ENCODE measurements around the gene CALN1.

Gene CALN1

DNA sequence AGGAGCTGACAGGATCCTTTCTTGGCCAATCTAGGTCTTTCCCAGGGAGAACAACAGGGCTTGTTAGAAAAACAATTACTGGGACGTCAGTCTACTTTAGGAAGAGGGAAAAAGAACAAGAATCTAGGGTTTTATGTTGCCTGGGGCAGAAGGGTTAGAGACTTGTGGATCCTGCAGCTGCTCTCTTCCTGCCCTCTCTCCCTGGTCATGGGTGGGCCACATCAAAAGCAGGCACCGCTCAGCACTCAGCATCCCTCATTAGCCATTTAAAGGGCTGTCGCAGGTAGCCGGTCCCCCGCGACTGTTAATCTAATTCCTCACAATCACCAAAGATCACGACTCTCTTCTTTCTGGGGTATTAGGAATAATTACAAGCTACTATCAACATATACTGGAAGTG, 631.9 kb downstream of the CALN1 start:
- Histone ChIP-seq H3F3A (ENCODE audit: insufficient read depth, low read length) (no peaks in the 10 kb centered on the region), H3K4me3 (ENCODE audit: low read depth, low read length, poor library complexity, severe bottlenecking) (no peak overlapping the region), H3K79me2 (ENCODE audit: insufficient read depth, low read length) (no peaks in the 10 kb centered on the region), H3K9me3 (ENCODE audit: low read length) (no peaks in the 10 kb centered on the region), H3K36me3 (ENCODE audit: insufficient read depth, low read length) (no peaks in the 10 kb centered on the region), H3K27ac (ENCODE audit: low read depth, low read length, poor library complexity, severe bottlenecking) (no peak overlapping the region), H2AFZ (ENCODE audit: low read length) (no peak overlapping the region), H3K4me1 (ENCODE audit: insufficient read depth, low read length, severe bottlenecking) (no peaks in the 10 kb centered on the region), H3K9ac (ENCODE audit: low read length) (no peak overlapping the region), H4K20me1 (ENCODE audit: insufficient read depth, low read length) (no peaks in the 10 kb centered on the region), H3K9me2 (ENCODE audit: low read depth, low read length) (no peaks in the 10 kb centered on the region), H3K27me3 (ENCODE audit: insufficient read depth, low read length) (no peaks in the 10 kb centered on the region), H3K4me2 (ENCODE audit: low read length) (no peak overlapping the region)
- TF ChIP-seq, protein P1, sequence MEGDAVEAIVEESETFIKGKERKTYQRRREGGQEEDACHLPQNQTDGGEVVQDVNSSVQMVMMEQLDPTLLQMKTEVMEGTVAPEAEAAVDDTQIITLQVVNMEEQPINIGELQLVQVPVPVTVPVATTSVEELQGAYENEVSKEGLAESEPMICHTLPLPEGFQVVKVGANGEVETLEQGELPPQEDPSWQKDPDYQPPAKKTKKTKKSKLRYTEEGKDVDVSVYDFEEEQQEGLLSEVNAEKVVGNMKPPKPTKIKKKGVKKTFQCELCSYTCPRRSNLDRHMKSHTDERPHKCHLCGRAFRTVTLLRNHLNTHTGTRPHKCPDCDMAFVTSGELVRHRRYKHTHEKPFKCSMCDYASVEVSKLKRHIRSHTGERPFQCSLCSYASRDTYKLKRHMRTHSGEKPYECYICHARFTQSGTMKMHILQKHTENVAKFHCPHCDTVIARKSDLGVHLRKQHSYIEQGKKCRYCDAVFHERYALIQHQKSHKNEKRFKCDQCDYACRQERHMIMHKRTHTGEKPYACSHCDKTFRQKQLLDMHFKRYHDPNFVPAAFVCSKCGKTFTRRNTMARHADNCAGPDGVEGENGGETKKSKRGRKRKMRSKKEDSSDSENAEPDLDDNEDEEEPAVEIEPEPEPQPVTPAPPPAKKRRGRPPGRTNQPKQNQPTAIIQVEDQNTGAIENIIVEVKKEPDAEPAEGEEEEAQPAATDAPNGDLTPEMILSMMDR (IDR thresholded peaks at IDR 0.05; ENCODE audit: low read length), result no peak
- TF ChIP-seq EZH2 (IDR thresholded peaks at IDR 0.05; ENCODE audit: borderline replicate concordance, low read length), result no peak

DNA sequence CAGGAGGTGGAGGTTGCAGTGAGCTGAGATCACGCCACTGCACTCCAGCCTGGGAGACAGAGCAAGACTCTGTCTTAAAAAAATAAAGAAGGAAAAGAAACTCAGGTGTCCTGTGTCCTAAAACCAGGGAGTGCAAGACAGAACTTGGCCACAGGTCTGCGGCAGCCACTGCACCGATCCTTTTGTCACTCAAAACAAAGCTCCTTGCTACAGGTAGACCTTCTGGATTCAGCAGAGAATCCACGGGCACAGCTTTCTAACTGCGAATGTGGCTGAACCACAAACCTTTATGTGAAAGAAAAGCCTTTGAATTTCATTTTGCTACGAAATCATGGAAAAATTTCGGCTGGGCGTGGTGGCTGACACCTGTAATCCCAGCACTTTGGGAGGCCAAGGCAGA, 634.9 kb downstream of the CALN1 start:
- Histone ChIP-seq H4K20me1 (ENCODE audit: insufficient read depth, low read length) (no peaks in the 10 kb centered on the region), H3K27ac (ENCODE audit: low read depth, low read length, poor library complexity, severe bottlenecking) (no peak overlapping the region), H3K4me3 (ENCODE audit: low read depth, low read length, poor library complexity, severe bottlenecking) (no peak overlapping the region), H3K9ac (ENCODE audit: low read length) (no peak overlapping the region), H3K9me2 (ENCODE audit: low read depth, low read length) (no peaks in the 10 kb centered on the region), H3K36me3 (ENCODE audit: insufficient read depth, low read length) (no peaks in the 10 kb centered on the region), H3F3A (ENCODE audit: insufficient read depth, low read length) (no peaks in the 10 kb centered on the region), H3K4me1 (ENCODE audit: insufficient read depth, low read length, severe bottlenecking) (no peaks in the 10 kb centered on the region), H3K79me2 (ENCODE audit: insufficient read depth, low read length) (no peaks in the 10 kb centered on the region), H3K4me2 (ENCODE audit: low read length) (no peak overlapping the region), H3K27me3 (ENCODE audit: insufficient read depth, low read length) (no peaks in the 10 kb centered on the region), H2AFZ (ENCODE audit: low read length) (no peak overlapping the region), H3K9me3 (ENCODE audit: low read length) (no peaks in the 10 kb centered on the region)
- TF ChIP-seq, protein P1 (IDR thresholded peaks at IDR 0.05; ENCODE audit: low read length), result no peak
- no peak for TF ChIP-seq EZH2 (IDR thresholded peaks at IDR 0.05; ENCODE audit: borderline replicate concordance, low read length)

DNA sequence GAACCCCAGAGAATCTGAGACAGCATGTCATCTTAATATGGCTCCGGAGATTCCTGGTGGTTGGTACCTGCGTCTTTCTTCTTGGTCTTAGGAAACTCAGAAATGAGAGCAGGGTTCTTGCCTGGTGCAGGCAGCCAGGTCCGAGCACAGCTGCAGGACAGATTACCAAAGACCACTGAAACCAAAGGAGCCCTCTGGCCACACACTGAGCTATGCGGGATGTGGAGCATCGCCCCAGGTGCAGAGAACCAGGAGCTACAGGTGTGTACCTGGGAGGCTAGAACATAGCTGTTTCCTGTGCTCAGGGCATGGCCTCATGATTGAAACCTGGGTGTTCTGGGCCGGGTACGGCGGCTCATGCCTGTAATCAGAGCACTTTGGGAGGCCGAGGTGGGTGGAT, 635.4 kb downstream of the CALN1 start:
- H3F3A ChIP-seq (ENCODE audit: insufficient read depth, low read length), result no peaks in the 10 kb centered on the region
- no peaks in the 10 kb centered on the region for H3K4me1 ChIP-seq (ENCODE audit: insufficient read depth, low read length, severe bottlenecking)
- no peaks in the 10 kb centered on the region for H4K20me1 ChIP-seq (ENCODE audit: insufficient read depth, low read length)
- no peaks in the 10 kb centered on the region for H3K9me2 ChIP-seq (ENCODE audit: low read depth, low read length)
- no peak overlapping the region for H3K27ac ChIP-seq (ENCODE audit: low read depth, low read length, poor library complexity, severe bottlenecking)
- no peaks in the 10 kb centered on the region for H3K27me3 ChIP-seq (ENCODE audit: insufficient read depth, low read length)
- H3K4me3 ChIP-seq (ENCODE audit: low read depth, low read length, poor library complexity, severe bottlenecking), result no peak overlapping the region
- H3K9ac ChIP-seq (ENCODE audit: low read length), result no peak overlapping the region
- H3K36me3 ChIP-seq (ENCODE audit: insufficient read depth, low read length), result no peaks in the 10 kb centered on the region
- no peaks in the 10 kb centered on the region for H3K79me2 ChIP-seq (ENCODE audit: insufficient read depth, low read length)
- H3K9me3 ChIP-seq (ENCODE audit: low read length), result no peaks in the 10 kb centered on the region
- no peak overlapping the region for H3K4me2 ChIP-seq (ENCODE audit: low read length)
- TF ChIP-seq EZH2 (IDR thresholded peaks at IDR 0.05; ENCODE audit: borderline replicate concordance, low read length), result no peak
- TF ChIP-seq, protein P1 (IDR thresholded peaks at IDR 0.05; ENCODE audit: low read length), result no peak
- no peak overlapping the region for H2AFZ ChIP-seq (ENCODE audit: low read length)
